Parietal lobe (tissue), 1 donor: ENCODE measurements around the gene CNDP1. TPM values are rescaled to one million over a fixed set of nuclear protein-coding genes. Genes with fewer than 3 reads are reported as not detected.

Experiments
- total RNA-seq: library from RNA; depleted of rRNA; stranded (reverse); fragments of >200 nt; gene quantifications from one replicate; pipeline ENCODE4 v1.2.3, GENCODE V29; 2014

CNDP1 gene, protein sequence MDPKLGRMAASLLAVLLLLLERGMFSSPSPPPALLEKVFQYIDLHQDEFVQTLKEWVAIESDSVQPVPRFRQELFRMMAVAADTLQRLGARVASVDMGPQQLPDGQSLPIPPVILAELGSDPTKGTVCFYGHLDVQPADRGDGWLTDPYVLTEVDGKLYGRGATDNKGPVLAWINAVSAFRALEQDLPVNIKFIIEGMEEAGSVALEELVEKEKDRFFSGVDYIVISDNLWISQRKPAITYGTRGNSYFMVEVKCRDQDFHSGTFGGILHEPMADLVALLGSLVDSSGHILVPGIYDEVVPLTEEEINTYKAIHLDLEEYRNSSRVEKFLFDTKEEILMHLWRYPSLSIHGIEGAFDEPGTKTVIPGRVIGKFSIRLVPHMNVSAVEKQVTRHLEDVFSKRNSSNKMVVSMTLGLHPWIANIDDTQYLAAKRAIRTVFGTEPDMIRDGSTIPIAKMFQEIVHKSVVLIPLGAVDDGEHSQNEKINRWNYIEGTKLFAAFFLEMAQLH
- 1.9 TPM for total RNA-seq

GRCh38 chr18:74534150-74534969 lies at the start of gene CNDP1:
CNDP1 (plus strand) TSS chr18:74534500; CDS start chr18:74534668, 168 bp downstream.

DNA sequence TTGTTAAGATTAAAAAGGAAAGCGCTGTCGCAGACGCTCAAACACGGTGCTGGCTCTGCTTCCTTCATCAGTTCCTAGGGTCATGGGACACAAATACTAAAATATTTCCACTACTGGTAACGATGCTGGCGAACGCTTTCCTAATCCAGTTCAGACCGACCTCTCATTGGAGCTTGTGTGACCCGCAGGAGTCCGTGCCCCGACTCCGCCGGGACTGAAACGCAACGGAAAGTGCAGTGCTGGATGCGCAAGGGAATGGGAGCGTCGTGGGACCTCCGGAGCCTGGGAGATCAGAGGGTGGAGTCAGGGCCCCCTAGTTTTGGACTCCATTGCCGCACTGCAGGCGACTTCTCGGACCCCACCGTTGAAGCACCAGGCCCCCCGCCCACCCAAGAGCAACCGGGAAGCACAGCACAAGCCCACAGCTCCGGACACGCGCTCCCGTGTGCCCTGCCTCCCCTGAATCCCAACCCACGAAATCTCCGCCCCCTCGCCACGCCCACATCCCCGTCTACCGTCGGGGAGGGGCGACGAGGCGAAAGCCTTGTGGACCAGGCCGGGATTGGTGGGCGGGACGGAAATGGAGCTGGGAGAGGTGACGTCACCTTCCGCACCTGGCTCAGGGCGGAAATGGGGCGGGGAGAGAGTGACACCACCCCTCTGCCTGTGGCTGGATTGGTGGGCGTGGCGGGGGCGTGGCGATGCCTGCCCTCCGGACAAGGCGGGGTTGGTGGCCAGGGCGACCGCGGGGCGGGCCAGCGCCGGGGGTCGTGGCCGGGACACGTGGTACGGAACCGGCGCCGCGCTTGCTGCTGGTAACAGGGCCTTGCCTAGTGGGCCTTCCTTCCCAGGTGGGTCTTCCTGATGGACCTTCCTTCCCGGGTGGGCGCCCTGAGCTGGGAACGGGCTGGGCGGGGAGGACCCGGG lies 38.5 kb upstream of the CNDP1 start, which contains the start of gene CNDP2:
Gene CNDP2 (plus strand): TSS at position 783 of the 927 bp plus-strand sequence. CDS start 3,611 bp downstream, outside the sequence.

DNA sequence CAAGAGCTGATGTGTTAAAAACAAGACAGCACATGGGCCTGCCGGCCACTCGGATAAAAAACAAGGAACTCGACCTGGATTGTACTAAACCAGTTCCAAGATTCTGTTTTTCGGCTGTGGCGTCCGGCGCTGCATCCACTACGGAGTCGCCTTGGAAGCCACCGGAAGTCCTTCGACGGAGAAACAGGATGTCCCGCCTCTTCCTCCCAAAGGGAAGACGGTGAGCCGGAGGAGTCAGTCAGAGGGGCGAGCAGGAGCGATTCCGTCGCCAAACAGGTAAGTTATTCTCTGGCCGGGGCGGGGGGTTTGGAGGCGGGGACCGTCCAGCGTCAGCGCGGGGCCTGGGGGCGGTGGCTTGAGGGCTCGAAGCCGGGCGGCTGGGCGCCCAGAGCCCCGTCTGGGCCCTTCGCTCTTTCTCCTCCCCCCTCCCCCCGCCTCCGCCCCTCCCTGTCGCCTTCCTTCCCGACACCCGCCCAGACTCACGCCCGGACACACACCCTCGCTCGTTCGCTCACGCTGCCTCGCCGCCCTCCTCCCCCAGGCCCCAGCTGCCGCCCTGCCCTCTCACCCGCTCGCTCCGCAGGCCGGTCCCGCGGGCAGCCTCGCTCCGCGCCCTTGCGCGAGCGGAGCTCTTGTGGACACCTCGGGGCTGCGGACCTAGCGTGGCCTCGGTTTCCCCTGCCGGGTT lies 63.5 kb downstream of the CNDP1 start, which contains the start of gene ZNF407:
Gene ZNF407 (plus strand): TSS at position 209 of the 688 bp plus-strand sequence. CDS start 33,150 bp downstream, outside the sequence.

Other genes starting within 250 kb of the CNDP1 start
- gene CYB5A, start 242.5 kb upstream of the CNDP1 start, total RNA-seq: 14.4 TPM
- not detected for gene C18orf63, start 218.7 kb upstream of the CNDP1 start, total RNA-seq
- gene DIPK1C, start 77.2 kb upstream of the CNDP1 start, total RNA-seq: 7.8 TPM
- gene CNDP2, start 38.1 kb upstream of the CNDP1 start, total RNA-seq: 55.1 TPM
- gene ZNF407, start 63.4 kb downstream of the CNDP1 start, total RNA-seq: 46.0 TPM